Tibial nerve (tissue), 3 donors: ENCODE results near the gene TMEM63B.

ENCODE experiments used
- POLR2A ChIP-seq, 2 donors: fragments of 450-650 bp; IDR thresholded peaks; one replicate each; pipeline ENCODE4 v1.6.1; 2017; ENCODE audit warnings: antibody characterized with exemption in 2 of 2, mild to moderate bottlenecking in 2 of 2, moderate library complexity in 2 of 2
- TF ChIP-seq, protein P1 (sequence below), 5 experiments: fragments of 200-600 bp in 3 of 5; fragments of 450-650 bp in 2 of 5; sonication (generic) in 3 of 5; IDR thresholded peaks; one replicate each; pipeline ENCODE4 v1.5.1; 2016 to 2019; ENCODE audit warnings: antibody characterized with exemption in 5 of 5, mild to moderate bottlenecking in 3 of 5, moderate library complexity in 2 of 5

DNA sequence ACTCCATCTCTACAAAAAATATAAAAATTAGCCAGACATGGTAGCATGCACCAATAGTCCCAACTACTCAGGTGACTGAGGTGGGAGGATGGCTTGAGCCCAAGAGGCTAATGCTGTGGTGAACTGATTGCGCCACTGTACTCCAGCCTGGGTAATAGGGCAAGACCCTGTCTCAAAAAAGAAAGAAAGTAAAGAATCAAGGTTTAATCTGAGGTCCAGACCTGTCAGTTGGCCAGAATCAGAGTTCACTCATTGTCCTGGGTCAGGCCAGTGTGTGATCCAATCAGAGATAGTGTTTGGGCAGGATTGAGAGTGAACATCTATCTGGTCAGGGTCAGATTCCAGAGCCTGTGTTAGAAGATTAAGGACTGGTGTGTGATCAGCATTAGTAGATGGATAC is 15.5 kb downstream of the TMEM63B start:
- no peak for TF ChIP-seq POLR2A (IDR thresholded peaks at IDR 0.05)
- TF ChIP-seq, protein P1, sequence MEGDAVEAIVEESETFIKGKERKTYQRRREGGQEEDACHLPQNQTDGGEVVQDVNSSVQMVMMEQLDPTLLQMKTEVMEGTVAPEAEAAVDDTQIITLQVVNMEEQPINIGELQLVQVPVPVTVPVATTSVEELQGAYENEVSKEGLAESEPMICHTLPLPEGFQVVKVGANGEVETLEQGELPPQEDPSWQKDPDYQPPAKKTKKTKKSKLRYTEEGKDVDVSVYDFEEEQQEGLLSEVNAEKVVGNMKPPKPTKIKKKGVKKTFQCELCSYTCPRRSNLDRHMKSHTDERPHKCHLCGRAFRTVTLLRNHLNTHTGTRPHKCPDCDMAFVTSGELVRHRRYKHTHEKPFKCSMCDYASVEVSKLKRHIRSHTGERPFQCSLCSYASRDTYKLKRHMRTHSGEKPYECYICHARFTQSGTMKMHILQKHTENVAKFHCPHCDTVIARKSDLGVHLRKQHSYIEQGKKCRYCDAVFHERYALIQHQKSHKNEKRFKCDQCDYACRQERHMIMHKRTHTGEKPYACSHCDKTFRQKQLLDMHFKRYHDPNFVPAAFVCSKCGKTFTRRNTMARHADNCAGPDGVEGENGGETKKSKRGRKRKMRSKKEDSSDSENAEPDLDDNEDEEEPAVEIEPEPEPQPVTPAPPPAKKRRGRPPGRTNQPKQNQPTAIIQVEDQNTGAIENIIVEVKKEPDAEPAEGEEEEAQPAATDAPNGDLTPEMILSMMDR (IDR thresholded peaks at IDR 0.05) = no peak
